H1 (cell line): ENCODE results near the gene CST9L. TPM values are rescaled to one million over a fixed set of nuclear protein-coding genes. Genes with fewer than 3 reads are reported as not detected.

Experiments
- CTCF ChIA-PET: fragments of 300-600 bp; sonication (Branson Sonifier 250); formaldehyde crosslinking; loops from one replicate; lab custom pipeline; 2021; ENCODE audit not compliant: partially characterized antibody; lab: Charles Lee
- POLR2A ChIA-PET: fragments of 300-600 bp; sonication (Branson Sonifier 250); formaldehyde crosslinking; loops from one replicate; lab custom pipeline; 2021; ENCODE audit warnings: inconsistent platforms; ENCODE audit not compliant: partially characterized antibody; lab: Charles Lee
- DNase-seq, 2 experiments: peaks; one replicate each; pipeline versions ENCODE4 v3.0.0 to v3.0.0-alpha.2; 2010 to 2022; ENCODE audit warnings: low spot score in 2 of 2, low read depth in 1 of 2, mixed read lengths in 1 of 2
- FAIRE-seq: peaks from 2 replicates; lab custom pipeline; 2011; peaks lifted over from hg19 to GRCh38; lab: Jason Lieb, UNC
- H2AFZ ChIP-seq: 2 replicates; pipeline ENCODE4 v1.8.1; 2012; ENCODE audit warnings: low read length, inconsistent platforms
- H2AK5ac ChIP-seq: 2 replicates; pipeline ENCODE4 v1.6.1; 2013; ENCODE audit warnings: low read depth, low read length
- H2BK120ac ChIP-seq: replicated peaks from 2 replicates; pipeline ENCODE3; 2013; ENCODE audit warnings: low read depth, low read length, inconsistent platforms
- H2BK12ac ChIP-seq: 2 replicates; pipeline ENCODE4 v1.6.1; 2013; ENCODE audit warnings: low read depth, low read length
- H2BK15ac ChIP-seq: 2 replicates; pipeline ENCODE4 v1.6.1; 2013; ENCODE audit warnings: low read length
- H2BK20ac ChIP-seq: 2 replicates; pipeline ENCODE4 v1.6.1; 2013; ENCODE audit warnings: low read length
- H2BK5ac ChIP-seq: 2 replicates; pipeline ENCODE4 v1.6.1; 2013; ENCODE audit warnings: low read depth, low read length
- H3K14ac ChIP-seq: 2 replicates; pipeline ENCODE4 v1.6.1; 2013; ENCODE audit warnings: inconsistent platforms; ENCODE audit not compliant: insufficient read length
- H3K18ac ChIP-seq: 2 replicates; pipeline ENCODE4 v1.6.1; 2013; ENCODE audit warnings: low read length; ENCODE audit errors: extremely low read depth
- H3K23ac ChIP-seq: 2 replicates; pipeline ENCODE4 v1.6.1; 2013; ENCODE audit warnings: inconsistent platforms; ENCODE audit not compliant: insufficient read length
- H3K23me2 ChIP-seq: 2 replicates; pipeline ENCODE4 v1.6.1; 2013; ENCODE audit warnings: low read depth, low read length
- H3K27ac ChIP-seq: 2 replicates; pipeline ENCODE4 v1.6.1; 2011; ENCODE audit warnings: low read depth, low read length, inconsistent platforms
- H3K27me3 ChIP-seq, 4 experiments: replicated peaks in 1 of 4; 1 replicate in 1 of 4; 2 replicates in 3 of 4; pipeline versions ENCODE4 v1.6.1 to v1.8.1; 2011 to 2013; ENCODE audit warnings: low read length in 3 of 4, mild to moderate bottlenecking in 3 of 4, inconsistent platforms in 2 of 4, mixed read lengths in 2 of 4, moderate library complexity in 1 of 4; ENCODE audit not compliant: control insufficient read depth in 3 of 4, insufficient read depth in 3 of 4; ENCODE audit errors: extremely low read depth in 1 of 4
- H3K36me3 ChIP-seq, 4 experiments: 2 replicates each; pipeline versions ENCODE4 v1.6.1 to v1.8.1; 2011 to 2013; ENCODE audit warnings: mild to moderate bottlenecking in 4 of 4, low read length in 3 of 4, moderate library complexity in 2 of 4, control low read depth in 1 of 4, inconsistent platforms in 1 of 4; ENCODE audit not compliant: insufficient read depth in 4 of 4, control insufficient read depth in 2 of 4
- H3K4ac ChIP-seq: replicated peaks from 2 replicates; pipeline ENCODE3; 2013; ENCODE audit warnings: low read length, low read depth, mixed read lengths, inconsistent platforms; ENCODE audit not compliant: insufficient read length
- H3K4me1 ChIP-seq, 4 experiments: replicated peaks in 1 of 4; 1 replicate in 1 of 4; 2 replicates in 3 of 4; pipeline versions ENCODE4 v1.6.1 to v1.8.1; 2011 to 2013; ENCODE audit warnings: low read length in 3 of 4, inconsistent platforms in 2 of 4, mixed read lengths in 1 of 4; ENCODE audit not compliant: insufficient read depth in 4 of 4, control insufficient read depth in 3 of 4
- H3K4me2 ChIP-seq, 2 experiments: 2 replicates each; pipeline versions ENCODE4 v1.6.1 to v1.8.1; 2011 to 2013; ENCODE audit warnings: low read depth in 2 of 2, low read length in 2 of 2, control low read depth in 1 of 2, inconsistent platforms in 1 of 2, mild to moderate bottlenecking in 1 of 2; ENCODE audit not compliant: insufficient read depth in 1 of 2
- H3K4me3 ChIP-seq, 4 experiments: fragments of 200-600, 300-600 bp in 1 of 4; sonication (generic), shearing (Covaris generic), sonication (Bioruptor Twin) in 1 of 4; 2 replicates each; pipeline versions ENCODE4 v1.5.1 to v1.8.1; 2011 to 2016; ENCODE audit warnings: low read length in 4 of 4, low read depth in 3 of 4, control low read depth in 2 of 4, inconsistent platforms in 2 of 4, mild to moderate bottlenecking in 2 of 4, mixed read lengths in 1 of 4, moderate library complexity in 1 of 4; ENCODE audit not compliant: insufficient read depth in 2 of 4; ENCODE audit errors: extremely low read depth in 1 of 4
- H3K56ac ChIP-seq: replicated peaks from 2 replicates; pipeline ENCODE3; 2013; ENCODE audit warnings: low read depth, mild to moderate bottlenecking, mixed read lengths, low read length, inconsistent platforms; ENCODE audit not compliant: insufficient read length
- H3K79me1 ChIP-seq: 2 replicates; pipeline ENCODE4 v1.6.1; 2013; ENCODE audit warnings: low read depth, low read length, control low read depth
- H3K79me2 ChIP-seq, 2 experiments: 2 replicates each; pipeline versions ENCODE4 v1.6.1 to v1.8.1; 2012 to 2013; ENCODE audit warnings: low read length in 2 of 2, mild to moderate bottlenecking in 2 of 2, inconsistent platforms in 1 of 2; ENCODE audit not compliant: insufficient read depth in 2 of 2, control insufficient read depth in 1 of 2
- H3K9ac ChIP-seq, 4 experiments: replicated peaks in 1 of 4; 1 replicate in 1 of 4; 2 replicates in 3 of 4; pipeline versions ENCODE4 v1.6.1 to v1.8.1; 2011 to 2013; ENCODE audit warnings: low read depth in 3 of 4, low read length in 3 of 4, control low read depth in 2 of 4, mild to moderate bottlenecking in 2 of 4, moderate library complexity in 2 of 4, inconsistent platforms in 1 of 4; ENCODE audit errors: extremely low read depth in 1 of 4
- H3K9me3 ChIP-seq, 2 experiments: 2 replicates each; pipeline versions ENCODE4 v1.6.1 to v1.8.1; 2012 to 2013; ENCODE audit warnings: mild to moderate bottlenecking in 2 of 2, moderate library complexity in 2 of 2, control low read depth in 1 of 2, inconsistent platforms in 1 of 2, low read depth in 1 of 2, low read length in 1 of 2, mixed read lengths in 1 of 2; ENCODE audit not compliant: insufficient read depth in 2 of 2
- H4K20me1 ChIP-seq, 2 experiments: replicated peaks in 1 of 2; 2 replicates each; pipeline versions ENCODE3 to v1.8.1; 2011 to 2013; ENCODE audit warnings: inconsistent platforms in 2 of 2, low read length in 2 of 2, mild to moderate bottlenecking in 1 of 2; ENCODE audit not compliant: insufficient read depth in 2 of 2, control insufficient read depth in 1 of 2
- H4K5ac ChIP-seq: 2 replicates; pipeline ENCODE4 v1.6.1; 2013; ENCODE audit warnings: low read length, low read depth, mixed read lengths, inconsistent platforms; ENCODE audit not compliant: insufficient read length
- H4K8ac ChIP-seq: 2 replicates; pipeline ENCODE4 v1.8.0; 2013; ENCODE audit warnings: mild to moderate bottlenecking, moderate library complexity, low read length, inconsistent platforms; ENCODE audit not compliant: insufficient read depth; ENCODE audit errors: extremely low read depth
- H4K91ac ChIP-seq: replicated peaks from 2 replicates; pipeline ENCODE3; 2013; ENCODE audit warnings: low read length, mixed read lengths, inconsistent platforms; ENCODE audit not compliant: insufficient read length
- JUND ChIP-seq: IDR thresholded peaks from 2 replicates; pipeline ENCODE4 v1.6.1; 2011; ENCODE audit warnings: mild to moderate bottlenecking, improper control_type of control experiment, low read length
- POLR2AphosphoS5 ChIP-seq: IDR thresholded peaks from 2 replicates; pipeline ENCODE4 v1.6.1; 2011; ENCODE audit warnings: low read depth, low read length
- POU5F1 ChIP-seq: IDR thresholded peaks from 2 replicates; pipeline ENCODE4 v1.6.1; 2011; ENCODE audit warnings: low read depth, mild to moderate bottlenecking, low read length, moderate library complexity
- RNF2 ChIP-seq: fragments of 200-900, 300-1000 bp; sonication (generic); IDR thresholded peaks from 2 replicates; pipeline ENCODE4 v1.7.1; 2016; ENCODE audit warnings: borderline replicate concordance, low read depth, mild to moderate bottlenecking, antibody characterized with exemption, low read length; ENCODE audit not compliant: poor library complexity, severe bottlenecking; ENCODE audit errors: missing control alignments
- YY1 ChIP-seq: IDR thresholded peaks from 2 replicates; pipeline ENCODE4 v1.6.1; 2011; ENCODE audit warnings: low read depth, mild to moderate bottlenecking, low read length
- WGBS, 2 experiments: shearing (Covaris generic) in 1 of 2; methylation state at CpG; one replicate each; pipeline versions ENCODE4 v1.1.6 to v1.1.7; 2013 to 2015; ENCODE audit warnings: low lambda C conversion rate in 2 of 2, mixed read lengths in 2 of 2, inconsistent platforms in 1 of 2, low coverage in 1 of 2, missing lambda C conversion rate in 1 of 2; ENCODE audit not compliant: insufficient replicate concordance in 2 of 2, insufficient coverage in 1 of 2, insufficient read length in 1 of 2; ENCODE audit errors: extremely low coverage in 1 of 2, missing lambda C conversion rate in 1 of 2; 5-methylcytosine and 5-hydroxymethylcytosine counted together
- polyA plus RNA-seq, 7 experiments: library from polyadenylated mRNA; depleted of rRNA in 3 of 7; stranded (reverse) in 5 of 7; unstranded in 2 of 7; fragments of >200 nt in 5 of 7; fragments of 200-250 nt in 2 of 7; gene quantifications; 1 replicate in 5 of 7; 2 replicates in 1 of 7; 4 replicates in 1 of 7; pipeline versions ENCODE4 v1.2.1 to v1.2.3, GENCODE V29; 2011 to 2013; ENCODE audit warnings: missing spikeins in 2 of 7, mixed read lengths in 2 of 7
- total RNA-seq: library from RNA; stranded (reverse); fragmentation: NEBNext Ultra II Directional; extraction: Animal tissue kit (Norgen Biotek cat#: 25700); gene quantifications from 2 replicates; pipeline ENCODE4 v1.2.1, GENCODE V29; 2021

CST9L gene
- total and polyA plus RNA-seq, 2 of the 8 experiments (the other 6 are each of a cell fraction or from before 2014, with no cell fraction given), result not detected

GRCh38 chr20:23526850-23527249 lies 41.4 kb downstream of the CST9L start:
- Histone ChIP-seq H3K9me3 (no peaks in the 10 kb centered on the region), H2AK5ac (no peak overlapping the region), H4K20me1 (no peaks in the 10 kb centered on the region), H4K91ac (peak overlapping the region; percentile 50), H3K23ac (no peak overlapping the region), H3K23me2 (no peaks in the 10 kb centered on the region), H3K18ac (no peak overlapping the region), H2BK12ac (no peak overlapping the region), H4K5ac (no peak overlapping the region), H3K4me3 (no peak overlapping the region), H2AFZ (no peak overlapping the region), H3K27me3 (no peaks in the 10 kb centered on the region), H3K36me3 (no peaks in the 10 kb centered on the region), H3K79me2 (no peaks in the 10 kb centered on the region), H3K4me2 (no peak overlapping the region), H3K4ac (no peak overlapping the region), H2BK15ac (no peak overlapping the region), H3K79me1 (no peaks in the 10 kb centered on the region), H4K8ac (no peak overlapping the region), H3K4me1 (peaks cover 2 to 8% (median 4%) of the 10 kb centered on the region in 4 experiments; a peak in 5 of 7 replicates), H3K14ac (no peak overlapping the region), H3K9ac (no peak overlapping the region), H2BK5ac (peak overlapping the region; percentile 71; the same call in 1 of the 2 replicates), H2BK20ac (peak overlapping the region; percentile 92; the same call in 1 of the 2 replicates), H3K56ac (no peak overlapping the region), H2BK120ac (peak overlapping the region; percentile 45), H3K27ac (no peak overlapping the region)
- WGBS, 2 experiments, result 71% methylated on average over 1 of the region's 1 CpG; no CpG with 5 or more reads in 1 of the 2 experiments
- no peak for FAIRE-seq
- POLR2A ChIA-PET, result no interaction called here
- CTCF ChIA-PET, result interaction anchor here (1.2 to 1.8 kb wide), 2 partner anchors 19 to 80 kb away, joined by 4 to 5 read pairs; no protein-coding TSS in a partner anchor
- DNase-seq, result no peak
- TF ChIP-seq POU5F1, result no peak
- TF ChIP-seq POLR2AphosphoS5, result no peak
- TF ChIP-seq JUND, result no peak
- TF ChIP-seq YY1, result no peak
- no peak for TF ChIP-seq RNF2
